Ovary (tissue), 9 donors: ENCODE results near the gene TREM1. TPM values are rescaled to one million over a fixed set of nuclear protein-coding genes. Genes with fewer than 3 reads are reported as not detected.

Source experiments
- DNase-seq, 5 donors: peaks; one replicate each; pipeline ENCODE4 v3.0.0-alpha.2; 2019 to 2020
- H3K27ac ChIP-seq, 2 donors: fragments of 200-600 bp; one replicate each; pipeline versions ENCODE4 v1.5.1 to v1.8.0; 2019 to 2022
- H3K27me3 ChIP-seq: fragments of 200-600 bp; one replicate; pipeline ENCODE4 v1.8.0; 2022
- H3K36me3 ChIP-seq: fragments of 200-600 bp; sonication (generic); one replicate; pipeline ENCODE4 v1.5.1; 2019
- H3K4me1 ChIP-seq: one replicate; pipeline ENCODE4 v1.8.1; 2013; ENCODE audit warnings: mild to moderate bottlenecking, moderate library complexity; ENCODE audit not compliant: insufficient read depth
- H3K4me3 ChIP-seq: fragments of 200-600 bp; sonication (generic); one replicate; pipeline ENCODE4 v1.5.1; 2017
- H3K9me3 ChIP-seq, 2 donors: fragments of 200-600 bp in 1 of 2; sonication (generic) in 1 of 2; one replicate each; pipeline versions ENCODE4 v1.5.1 to v1.8.1; 2013 to 2019; ENCODE audit warnings: mild to moderate bottlenecking in 1 of 2, moderate library complexity in 1 of 2
- CTCF ChIP-seq, 3 donors: fragments of 450-650 bp in 2 of 3; fragments of 200-600 bp in 1 of 3; IDR thresholded peaks; one replicate each; pipeline versions ENCODE4 v1.5.1 to v1.8.0; 2016 to 2022; ENCODE audit warnings: antibody characterized with exemption in 3 of 3, mild to moderate bottlenecking in 1 of 3
- EP300 ChIP-seq: sonication (generic); formaldehyde crosslinking; IDR thresholded peaks from one replicate; pipeline ENCODE4 v1.6.1; 2017; ENCODE audit warnings: antibody characterized with exemption
- POLR2A ChIP-seq: fragments of 450-650 bp; IDR thresholded peaks from one replicate; pipeline ENCODE4 v1.6.1; 2017; ENCODE audit warnings: antibody characterized with exemption, mild to moderate bottlenecking, moderate library complexity
- WGBS, 3 donors: extraction: QIAGEN DNeasy Blood & Tissue Kit in 1 of 3; methylation state at CpG; one replicate each; pipeline versions ENCODE4 v1.1.5 to v1.1.7; 2013 to 2017; 5-methylcytosine and 5-hydroxymethylcytosine counted together
- intact Hi-C, 4 donors: fragments of 100-400 bp; cut with DNase I; formaldehyde crosslinking; loops; one replicate each; pipeline versions ENCODE4 v1.11.0 to v1.15.1; 2022 to 2023
- polyA plus RNA-seq, 2 donors: library from polyadenylated mRNA; stranded (reverse); fragments of 200-250 nt in 1 of 2; fragments of 350-450 nt in 1 of 2; fragmentation: Illumina TruSeq in 1 of 2; extraction: RNeasy Lipid Tissue Mini Kit (QIAGEN cat#74804) in 1 of 2; gene quantifications; one replicate each; pipeline ENCODE4 v1.2.3, GENCODE V29; 2013 to 2014
- total RNA-seq, 7 donors: library from RNA; depleted of rRNA in 2 of 7; stranded (reverse); fragments of >200 nt in 2 of 7; fragmentation: NEBNext Ultra II Directional in 3 of 7; extraction: Animal tissue kit (Norgen Biotek cat#: 25700) in 3 of 7; gene quantifications; one replicate each; pipeline versions ENCODE4 v1.1.0 to v1.2.4, GENCODE V29; 2016 to 2023
- donor health status: DM: no; HTN: no; CAD: no; lungs with moderate emphysema.
- donor health status: DM: no; HTN: no; CAD: no.
- donor health status: Bipolar disorder and iron deficiency.
- donor health status: DM: yes; HTN: yes; CAD: no.
- donor health status: DM: no; HTN: no; CAD: no.
- donor health status: DM: yes; HTN: yes; CAD: no.

TREM1 gene
- total and polyA plus RNA-seq, 9 donors, result 0.34 to 2.9 (median 0.87) TPM

GRCh38 chr6:41289815-41290214, 3.3 kb upstream of the TREM1 start:
- no peak for TF ChIP-seq EP300
- TF ChIP-seq POLR2A, result no peak
- TF ChIP-seq CTCF (IDR thresholded peaks at IDR 0.05), result no peak
- H3K4me1 ChIP-seq, result no peaks in the 10 kb centered on the region
- no peaks in the 10 kb centered on the region for H3K27me3 ChIP-seq
- no peaks in the 10 kb centered on the region for H3K36me3 ChIP-seq
- intact Hi-C loops, result no loop called here
- no peak for DNase-seq
- no peak overlapping the region for H3K4me3 ChIP-seq
- H3K9me3 ChIP-seq, result no peaks in the 10 kb centered on the region
- H3K27ac ChIP-seq, result no peak overlapping the region
- 79 to 83% (median 81%) methylated on average over 4 of the region's 4 CpGs for WGBS, 3 donors

- intact Hi-C loops, result no loop called here
- no peak overlapping the region for H3K4me3 ChIP-seq
- no peak for TF ChIP-seq POLR2A
- TF ChIP-seq CTCF (IDR thresholded peaks at IDR 0.05), result no peak
- no peak for TF ChIP-seq EP300
- no peaks in the 10 kb centered on the region for H3K4me1 ChIP-seq
- H3K27me3 ChIP-seq, result no peaks in the 10 kb centered on the region
- H3K36me3 ChIP-seq, result no peaks in the 10 kb centered on the region
- H3K27ac ChIP-seq, result no peak overlapping the region
- 70 to 85% (median 83%) methylated on average over 2 of the region's 2 CpGs for WGBS, 3 donors
- no peaks in the 10 kb centered on the region for H3K9me3 ChIP-seq
- no peak for DNase-seq
These were observed 2.3 kb upstream of the TREM1 start for GRCh38 chr6:41288754-41289129.

GRCh38 chr6:41288030-41288753, 1.7 kb upstream of the TREM1 start:
- no peak for DNase-seq
- Histone ChIP-seq H3K27ac (no peak overlapping the region), H3K4me1 (no peaks in the 10 kb centered on the region), H3K36me3 (no peaks in the 10 kb centered on the region), H3K9me3 (no peaks in the 10 kb centered on the region), H3K4me3 (no peak overlapping the region), H3K27me3 (no peaks in the 10 kb centered on the region)
- TF ChIP-seq EP300 (no peak), CTCF (IDR thresholded peaks at IDR 0.05) (no peak), POLR2A (no peak)
- intact Hi-C loops, result no loop called here
- WGBS, 3 donors, result 35 to 44% (median 42%) methylated on average over 6 of the region's 6 CpGs

- intact Hi-C loops, result no loop called here
- WGBS, 3 donors, result 4 to 19% (median 8%) methylated on average over 1 of the region's 1 CpG
- no peaks in the 10 kb centered on the region for H3K9me3 ChIP-seq
- no peak overlapping the region for H3K27ac ChIP-seq
- TF ChIP-seq CTCF (IDR thresholded peaks at IDR 0.05) (no peak), POLR2A (no peak), EP300 (no peak)
- H3K4me3 ChIP-seq, result no peak overlapping the region
- H3K36me3 ChIP-seq, result no peaks in the 10 kb centered on the region
- no peaks in the 10 kb centered on the region for H3K27me3 ChIP-seq
- H3K4me1 ChIP-seq, result no peaks in the 10 kb centered on the region
- DNase-seq, result no peak
These were observed 1.8 kb downstream of the TREM1 start for GRCh38 chr6:41284726-41285125.
